Keratinocyte (primary cell): Measurements from ENCODE around the gene NDUFS1. TPM values are rescaled to one million over a fixed set of nuclear protein-coding genes. Genes with fewer than 3 reads are reported as not detected.

Experiments
- DNase-seq: peaks from one replicate; pipeline ENCODE4 v3.0.0-alpha.2; 2011; ENCODE audit warnings: low read depth, missing footprints, low spot score
- FAIRE-seq: peaks from 2 replicates; lab custom pipeline; 2011; peaks lifted over from hg19 to GRCh38; lab: Jason Lieb, UNC
- H2AFZ ChIP-seq: 2 replicates; pipeline ENCODE4 v1.6.0; 2012; ENCODE audit warnings: low read length, control low read depth, inconsistent platforms; ENCODE audit not compliant: control insufficient read depth
- H3K27ac ChIP-seq: 2 replicates; pipeline ENCODE4 v1.5.1; 2011; ENCODE audit warnings: low read length; ENCODE audit not compliant: control insufficient read depth, insufficient read depth
- H3K27me3 ChIP-seq: 3 replicates; pipeline ENCODE4 v1.6.0; 2011; ENCODE audit warnings: low read length; ENCODE audit not compliant: control insufficient read depth, insufficient read depth; ENCODE audit errors: extremely low read depth
- H3K36me3 ChIP-seq, 2 experiments: 2 replicates in 1 of 2; 3 replicates in 1 of 2; pipeline ENCODE4 v1.5.1; 2011; ENCODE audit warnings: low read length in 2 of 2, mild to moderate bottlenecking in 1 of 2; ENCODE audit not compliant: control insufficient read depth in 2 of 2, insufficient read depth in 2 of 2; ENCODE audit errors: extremely low read depth in 1 of 2
- H3K4me1 ChIP-seq: 3 replicates; pipeline ENCODE4 v1.5.1; 2011; ENCODE audit warnings: low read length; ENCODE audit not compliant: control insufficient read depth, insufficient read depth; ENCODE audit errors: extremely low read depth
- H3K4me2 ChIP-seq: 3 replicates; pipeline ENCODE4 v1.6.0; 2011; ENCODE audit warnings: low read depth, low read length; ENCODE audit not compliant: control insufficient read depth, insufficient read depth; ENCODE audit errors: extremely low read depth
- H3K4me3 ChIP-seq, 3 experiments: fragments of 200-600 bp in 1 of 3; sonication (generic) in 1 of 3; 2 replicates in 2 of 3; 3 replicates in 1 of 3; pipeline ENCODE4 v1.5.1; 2011 to 2016; ENCODE audit warnings: low read length in 3 of 3, mild to moderate bottlenecking in 3 of 3, control low read depth in 2 of 3, inconsistent platforms in 1 of 3, low read depth in 1 of 3, mixed read lengths in 1 of 3, mixed run types in 1 of 3, moderate library complexity in 1 of 3; ENCODE audit not compliant: control insufficient read depth in 2 of 3, insufficient read depth in 2 of 3; ENCODE audit errors: extremely low read depth in 1 of 3
- H3K79me2 ChIP-seq: 2 replicates; pipeline ENCODE4 v1.6.0; 2012; ENCODE audit warnings: low read length; ENCODE audit not compliant: control insufficient read depth, insufficient read depth
- H3K9ac ChIP-seq: 3 replicates; pipeline ENCODE4 v1.6.0; 2011; ENCODE audit warnings: low read length; ENCODE audit not compliant: control insufficient read depth, insufficient read depth; ENCODE audit errors: extremely low read depth
- H3K9me1 ChIP-seq: 3 replicates; pipeline ENCODE4 v1.6.0; 2011; ENCODE audit warnings: low read length; ENCODE audit not compliant: control insufficient read depth, insufficient read depth; ENCODE audit errors: extremely low read depth
- H3K9me3 ChIP-seq: 2 replicates; pipeline ENCODE4 v1.5.1; 2012; ENCODE audit warnings: low read depth, low read length; ENCODE audit not compliant: control insufficient read depth
- H4K20me1 ChIP-seq: 3 replicates; pipeline ENCODE4 v1.6.0; 2011; ENCODE audit warnings: low read length; ENCODE audit not compliant: control insufficient read depth, insufficient read depth; ENCODE audit errors: extremely low read depth
- EZH2 ChIP-seq: IDR thresholded peaks from one replicate; pipeline ENCODE4 v1.6.1; 2012; ENCODE audit warnings: inconsistent platforms, mild to moderate bottlenecking, low read length, moderate library complexity
- dilution Hi-C: fragments of 300-500 bp; cut with MboI; formaldehyde crosslinking; loops from one replicate; pipeline ENCODE4 v1.7.0; 2020; ENCODE audit warnings: low sequenced_read_pairs; ENCODE audit not compliant: extremely low pct_ligation_motif_present
- polyA plus RNA-seq, 5 experiments: library from polyadenylated mRNA; depleted of rRNA in 3 of 5; stranded (reverse) in 3 of 5; stranded (forward) in 1 of 5; unstranded in 1 of 5; fragments of >200 nt; gene quantifications; 1 replicate in 1 of 5; 2 replicates in 3 of 5; 3 replicates in 1 of 5; pipeline versions ENCODE4 v1.2.1 to v1.2.3, GENCODE V29; 2011 to 2012; ENCODE audit warnings: missing spikeins in 2 of 5, low read depth in 1 of 5, low replicate concordance in 1 of 5
- TF ChIP-seq, protein P1 (sequence below), 3 experiments: IDR thresholded peaks in 1 of 3; conservative IDR thresholded peaks in 1 of 3; optimal IDR thresholded peaks in 1 of 3; 2 replicates in 2 of 3; 3 replicates in 1 of 3; pipeline versions ENCODE3 to v1.5.1; 2011; ENCODE audit warnings: low read length in 3 of 3, mild to moderate bottlenecking in 3 of 3, moderate library complexity in 2 of 3, control low read depth in 1 of 3, inconsistent platforms in 1 of 3; ENCODE audit not compliant: insufficient read depth in 2 of 3; ENCODE audit errors: extremely low read depth in 1 of 3

NDUFS1 gene
- polyA plus RNA-seq, 1 donor (not counting 4 experiments of a cell fraction or from before 2014, with no cell fraction given): 83.7 TPM

DNA sequence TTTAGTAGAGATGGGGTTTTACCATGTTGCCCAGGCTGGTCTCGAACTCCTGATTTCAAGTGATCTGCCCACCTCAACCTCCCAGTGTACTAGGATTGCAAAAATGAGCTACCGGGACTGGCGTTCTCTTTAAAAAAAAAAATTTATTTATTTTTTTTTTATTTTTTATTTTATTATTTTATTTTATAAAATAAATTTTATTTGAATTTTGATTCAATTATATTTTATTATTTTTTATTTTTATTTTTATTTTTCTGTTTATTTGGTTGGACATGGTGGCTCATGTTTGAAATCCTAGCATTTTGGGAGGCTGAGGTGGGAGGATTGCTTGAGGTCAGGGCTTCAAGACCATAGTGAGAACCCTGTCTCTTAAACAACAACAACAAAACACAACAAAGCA, 32.9 kb upstream of the NDUFS1 start:
- no peak for DNase-seq
- H3K4me2 ChIP-seq: no peak overlapping the region
- dilution Hi-C loops: no loop called here
- H3K27ac ChIP-seq: no peak overlapping the region
- FAIRE-seq: no peak
- H3K79me2 ChIP-seq: no peaks in the 10 kb centered on the region
- no peaks in the 10 kb centered on the region for H3K36me3 ChIP-seq
- no peaks in the 10 kb centered on the region for H3K9me1 ChIP-seq
- no peak for TF ChIP-seq EZH2
- TF ChIP-seq, protein P1, sequence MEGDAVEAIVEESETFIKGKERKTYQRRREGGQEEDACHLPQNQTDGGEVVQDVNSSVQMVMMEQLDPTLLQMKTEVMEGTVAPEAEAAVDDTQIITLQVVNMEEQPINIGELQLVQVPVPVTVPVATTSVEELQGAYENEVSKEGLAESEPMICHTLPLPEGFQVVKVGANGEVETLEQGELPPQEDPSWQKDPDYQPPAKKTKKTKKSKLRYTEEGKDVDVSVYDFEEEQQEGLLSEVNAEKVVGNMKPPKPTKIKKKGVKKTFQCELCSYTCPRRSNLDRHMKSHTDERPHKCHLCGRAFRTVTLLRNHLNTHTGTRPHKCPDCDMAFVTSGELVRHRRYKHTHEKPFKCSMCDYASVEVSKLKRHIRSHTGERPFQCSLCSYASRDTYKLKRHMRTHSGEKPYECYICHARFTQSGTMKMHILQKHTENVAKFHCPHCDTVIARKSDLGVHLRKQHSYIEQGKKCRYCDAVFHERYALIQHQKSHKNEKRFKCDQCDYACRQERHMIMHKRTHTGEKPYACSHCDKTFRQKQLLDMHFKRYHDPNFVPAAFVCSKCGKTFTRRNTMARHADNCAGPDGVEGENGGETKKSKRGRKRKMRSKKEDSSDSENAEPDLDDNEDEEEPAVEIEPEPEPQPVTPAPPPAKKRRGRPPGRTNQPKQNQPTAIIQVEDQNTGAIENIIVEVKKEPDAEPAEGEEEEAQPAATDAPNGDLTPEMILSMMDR (optimal IDR thresholded peaks at IDR 0.05 in 1 of 3, IDR thresholded peaks at IDR 0.05 in 1 of 3, conservative IDR thresholded peaks at IDR 0.05 in 1 of 3; ENCODE audit: extremely low read depth in 1 of 3, insufficient read depth in 2 of 3, low read length in 3 of 3): no peak
- no peaks in the 10 kb centered on the region for H3K27me3 ChIP-seq
- H3K4me3 ChIP-seq: no peak overlapping the region
- H3K9me3 ChIP-seq: no peaks in the 10 kb centered on the region
- H2AFZ ChIP-seq: no peak overlapping the region
- H4K20me1 ChIP-seq: no peaks in the 10 kb centered on the region
- H3K9ac ChIP-seq: no peak overlapping the region
- H3K4me1 ChIP-seq: peaks cover 6% of the 10 kb centered on the region

DNA sequence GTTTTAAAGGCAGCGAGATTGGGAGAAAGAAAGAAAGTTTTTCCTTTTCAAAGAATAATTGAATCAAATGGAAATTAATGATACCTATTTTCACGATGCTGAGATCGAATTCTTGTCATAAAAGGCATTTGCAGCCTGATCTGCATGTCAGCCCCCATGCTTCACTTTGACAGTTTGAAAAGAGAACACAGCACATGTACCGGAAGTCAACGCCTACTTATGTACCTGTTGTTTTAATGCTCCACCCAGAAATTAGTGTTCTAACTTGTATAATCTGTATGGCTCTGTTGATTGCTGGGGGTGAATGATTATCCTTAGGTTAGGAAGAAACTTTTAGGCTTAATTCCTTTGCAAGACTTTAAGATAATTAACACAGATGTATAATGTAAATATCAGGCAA, 31.4 kb upstream of the NDUFS1 start:
- Histone ChIP-seq H3K4me3 (no peak overlapping the region), H3K36me3 (no peaks in the 10 kb centered on the region), H3K27ac (no peak overlapping the region), H3K4me2 (peak overlapping the region; percentile 41), H2AFZ (no peak overlapping the region), H3K9ac (no peak overlapping the region), H3K9me3 (no peaks in the 10 kb centered on the region), H3K79me2 (no peaks in the 10 kb centered on the region), H3K27me3 (no peaks in the 10 kb centered on the region), H3K9me1 (no peaks in the 10 kb centered on the region), H3K4me1 (peaks cover 6% of the 10 kb centered on the region), H4K20me1 (no peaks in the 10 kb centered on the region)
- FAIRE-seq (no peak), DNase-seq (no peak)
- dilution Hi-C loops: no loop called here
- TF ChIP-seq, protein P1 (optimal IDR thresholded peaks at IDR 0.05 in 1 of 3, IDR thresholded peaks at IDR 0.05 in 1 of 3, conservative IDR thresholded peaks at IDR 0.05 in 1 of 3; ENCODE audit: extremely low read depth in 1 of 3, insufficient read depth in 2 of 3, low read length in 3 of 3): no peak
- no peak for TF ChIP-seq EZH2
